MM.1S (cell line): Measurements from ENCODE around the gene TPRA1.

ENCODE experiments used
- DNase-seq: peaks from one replicate; pipeline ENCODE4 v3.0.0-alpha.2; 2015
- H2AFZ ChIP-seq: fragments of 300-600 bp; sonication (generic); 2 replicates; pipeline ENCODE4 v1.6.0; 2016; ENCODE audit warnings: antibody characterized with exemption, low read length
- H3F3A ChIP-seq: fragments of 300-600 bp; sonication (generic); 2 replicates; pipeline ENCODE4 v1.6.1; 2016; ENCODE audit warnings: mild to moderate bottlenecking, antibody characterized with exemption, low read length, moderate library complexity, mixed read lengths; ENCODE audit not compliant: insufficient read depth
- H3K27ac ChIP-seq: fragments of 300-600 bp; sonication (generic); 2 replicates; pipeline ENCODE4 v1.5.1; 2016; ENCODE audit warnings: mild to moderate bottlenecking, low read length
- H3K27me3 ChIP-seq: fragments of 300-600 bp; sonication (generic); replicated peaks from 2 replicates; pipeline ENCODE4 v1.6.0; 2016; ENCODE audit warnings: low read length; ENCODE audit not compliant: insufficient read depth
- H3K36me3 ChIP-seq: fragments of 300-600 bp; sonication (generic); replicated peaks from 2 replicates; pipeline ENCODE4 v1.6.1; 2016; ENCODE audit warnings: mild to moderate bottlenecking, low read length, mixed read lengths; ENCODE audit not compliant: insufficient read depth
- H3K4me1 ChIP-seq: fragments of 300-600 bp; sonication (generic); 2 replicates; pipeline ENCODE4 v1.6.1; 2016; ENCODE audit warnings: low read length, mixed read lengths
- H3K4me2 ChIP-seq: fragments of 300-600 bp; sonication (generic); 2 replicates; pipeline ENCODE4 v1.6.0; 2016; ENCODE audit warnings: low read depth, low read length
- H3K4me3 ChIP-seq: fragments of 300-600 bp; sonication (generic); 2 replicates; pipeline ENCODE4 v1.5.1; 2016; ENCODE audit warnings: low read length, mixed read lengths
- H3K79me2 ChIP-seq: fragments of 300-600 bp; sonication (generic); 2 replicates; pipeline ENCODE4 v1.6.1; 2016; ENCODE audit warnings: mixed run types, low read length, mixed read lengths
- H3K9ac ChIP-seq: fragments of 300-600 bp; sonication (generic); 2 replicates; pipeline ENCODE4 v1.6.1; 2016; ENCODE audit warnings: low read length, mixed read lengths
- H3K9me2 ChIP-seq: fragments of 300-600 bp; sonication (generic); replicated peaks from 2 replicates; pipeline ENCODE4 v1.6.1; 2016; ENCODE audit warnings: mild to moderate bottlenecking, low read length, mixed read lengths; ENCODE audit not compliant: insufficient read depth
- H3K9me3 ChIP-seq: fragments of 300-600 bp; sonication (generic); replicated peaks from 2 replicates; pipeline ENCODE4 v1.6.1; 2016; ENCODE audit warnings: mild to moderate bottlenecking, low read length, mixed read lengths; ENCODE audit not compliant: insufficient read depth
- H4K20me1 ChIP-seq: fragments of 300-600 bp; sonication (generic); 2 replicates; pipeline ENCODE4 v1.6.1; 2016; ENCODE audit warnings: mild to moderate bottlenecking, low read length, moderate library complexity, mixed read lengths; ENCODE audit not compliant: insufficient read depth
- CTCF ChIP-seq: fragments of 300-600 bp; sonication (generic); IDR thresholded peaks from 2 replicates; pipeline ENCODE4 v1.5.1; 2016; ENCODE audit warnings: antibody characterized with exemption, low read length, mixed read lengths
- EZH2 ChIP-seq: fragments of 300-600 bp; sonication (generic); optimal IDR thresholded peaks from 2 replicates; pipeline ENCODE3; 2017; ENCODE audit warnings: low read depth, mild to moderate bottlenecking, antibody characterized with exemption, low read length, mixed read lengths
- EZH2phosphoT487 ChIP-seq: fragments of 300-600 bp; sonication (generic); IDR thresholded peaks from 2 replicates; pipeline ENCODE4 v1.6.1; 2018; ENCODE audit warnings: antibody characterized with exemption, low read length

Gene TPRA1

DNA sequence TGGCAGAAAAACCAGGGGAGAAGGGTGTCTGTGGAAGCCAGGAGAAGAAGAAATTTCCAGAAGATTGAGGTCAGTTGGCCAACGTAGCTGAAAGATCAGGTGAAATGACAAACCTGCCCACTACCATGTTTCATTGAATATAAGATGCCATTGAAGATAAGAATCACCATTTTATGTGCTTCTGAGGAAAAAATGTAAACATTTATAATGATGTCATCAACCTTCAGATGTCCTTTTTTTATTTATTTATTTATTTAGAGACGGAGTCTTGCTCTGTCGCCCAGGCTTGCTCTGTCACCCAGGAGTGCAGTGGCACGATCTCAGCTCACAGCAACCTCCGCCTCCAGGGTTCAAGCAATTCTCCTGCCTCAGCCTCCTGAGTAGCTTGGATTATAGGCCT is 33.5 kb upstream of the TPRA1 start:
- Histone ChIP-seq H4K20me1 (no peaks in the 10 kb centered on the region), H2AFZ (no peak overlapping the region), H3K27me3 (peaks cover 12% of the 10 kb centered on the region), H3K79me2 (no peaks in the 10 kb centered on the region), H3K9me3 (no peaks in the 10 kb centered on the region), H3K27ac (no peak overlapping the region), H3K9ac (no peak overlapping the region), H3K36me3 (0 out of 2 replicates have a peak, but pooled peaks cover 5% of the 10 kb centered on the region), H3K4me3 (no peak overlapping the region), H3K4me1 (no peaks in the 10 kb centered on the region), H3K4me2 (no peak overlapping the region), H3F3A (no peaks in the 10 kb centered on the region), H3K9me2 (no peaks in the 10 kb centered on the region)
- DNase-seq = no peak
- TF ChIP-seq CTCF = no peak
- no peak for TF ChIP-seq EZH2phosphoT487
- no peak for TF ChIP-seq EZH2

DNA sequence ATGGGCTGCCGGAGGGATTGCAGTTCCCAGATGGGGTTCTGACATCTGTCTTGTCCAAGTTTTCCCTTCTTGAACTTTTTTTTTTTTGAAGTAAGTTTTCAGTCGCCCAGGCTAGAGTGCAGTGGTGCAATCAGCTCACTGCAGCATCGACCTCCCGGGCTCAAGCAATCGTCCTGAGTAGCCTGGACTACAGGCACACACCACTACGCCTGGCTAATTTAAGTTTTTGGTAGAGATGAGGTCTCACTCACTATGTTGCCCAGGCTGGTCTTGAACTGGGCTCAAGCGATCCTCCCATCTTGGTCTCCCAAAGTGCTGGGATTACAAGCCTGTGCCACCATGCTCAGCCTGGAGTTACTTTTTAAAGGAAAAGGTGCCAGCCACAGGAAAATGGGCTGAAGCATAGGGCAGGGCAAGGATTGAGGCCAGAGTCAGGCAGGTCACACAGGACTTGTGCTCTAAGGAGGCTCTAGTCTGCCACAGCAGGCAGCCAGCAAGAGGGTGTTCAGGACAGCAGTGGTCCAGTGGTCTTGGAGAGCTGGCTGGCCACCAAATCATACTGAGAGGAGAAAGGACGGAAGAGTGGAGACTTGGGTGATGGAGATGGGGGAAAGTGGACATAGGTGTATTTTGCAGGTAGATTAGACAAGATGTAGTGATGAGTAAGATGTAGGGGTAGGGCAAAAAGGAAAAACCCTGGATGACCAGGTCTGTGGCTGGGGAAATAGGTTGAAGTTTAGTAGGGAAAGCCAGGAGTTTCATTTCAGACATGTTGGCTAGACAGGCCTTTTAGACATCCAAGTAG is 32.4 kb upstream of the TPRA1 start:
- Histone ChIP-seq H3K27ac (no peak overlapping the region), H2AFZ (no peak overlapping the region), H3K9me3 (no peaks in the 10 kb centered on the region), H3K27me3 (peaks cover 6% of the 10 kb centered on the region; the same call in 1 of the 2 replicates), H3K9me2 (no peaks in the 10 kb centered on the region), H3K9ac (no peak overlapping the region), H3K4me2 (no peak overlapping the region), H3K4me1 (no peaks in the 10 kb centered on the region), H3F3A (no peaks in the 10 kb centered on the region), H4K20me1 (no peaks in the 10 kb centered on the region), H3K79me2 (no peaks in the 10 kb centered on the region), H3K4me3 (no peak overlapping the region), H3K36me3 (peaks cover 7% of the 10 kb centered on the region; the same call in 1 of the 2 replicates)
- DNase-seq = no peak
- TF ChIP-seq EZH2phosphoT487 = no peak

- Histone ChIP-seq H2AFZ (no peak overlapping the region), H3K36me3 (peaks cover 7% of the 10 kb centered on the region; the same call in 1 of the 2 replicates), H3K9ac (no peak overlapping the region), H3K27me3 (no peaks in the 10 kb centered on the region; the same call in 1 of the 2 replicates), H3K9me3 (no peaks in the 10 kb centered on the region), H3K4me3 (no peak overlapping the region), H3K4me2 (no peak overlapping the region), H3K4me1 (no peaks in the 10 kb centered on the region), H4K20me1 (no peaks in the 10 kb centered on the region), H3K9me2 (no peaks in the 10 kb centered on the region), H3K27ac (no peak overlapping the region), H3K79me2 (no peaks in the 10 kb centered on the region), H3F3A (no peaks in the 10 kb centered on the region)
- no peak for TF ChIP-seq EZH2phosphoT487
- no peak for TF ChIP-seq EZH2
- DNase-seq = no peak
Measured at GRCh38 chr3:127622031-127622430, 31.5 kb upstream of the TPRA1 start.

GRCh38 chr3:127620637-127621375 is 30.3 kb upstream of the TPRA1 start:
- Histone ChIP-seq H4K20me1 (no peaks in the 10 kb centered on the region), H3K27ac (no peak overlapping the region), H3K4me3 (no peak overlapping the region), H3K27me3 (no peaks in the 10 kb centered on the region), H3K36me3 (peaks cover 7% of the 10 kb centered on the region; the same call in 1 of the 2 replicates), H3K4me1 (no peaks in the 10 kb centered on the region), H3F3A (no peaks in the 10 kb centered on the region), H2AFZ (no peak overlapping the region), H3K9me2 (no peaks in the 10 kb centered on the region), H3K4me2 (no peak overlapping the region), H3K9ac (no peak overlapping the region), H3K79me2 (no peaks in the 10 kb centered on the region), H3K9me3 (no peaks in the 10 kb centered on the region)
- TF ChIP-seq CTCF (no peak), EZH2phosphoT487 (no peak), EZH2 (no peak)
- DNase-seq = no peak
